Progenitor cell of endocrine pancreas (in vitro differentiated cells): ENCODE results near the gene CACNG6. TPM values are rescaled to one million over a fixed set of nuclear protein-coding genes. Genes with fewer than 3 reads are reported as not detected.
A peak's percentile ranks its signal among the peaks of the same experiment; 100 is the strongest.

Experiments
- DNase-seq: peaks from one replicate; pipeline ENCODE4 v3.0.0; 2021; ENCODE audit warnings: low spot score; ENCODE audit not compliant: unreplicated experiment
- H3K27ac Mint-ChIP-seq: 2 replicates; pipeline ENCODE4 v1.8.0; 2021; ENCODE audit warnings: mild to moderate bottlenecking, moderate library complexity, mixed read lengths
- H3K27me3 Mint-ChIP-seq: 2 replicates; pipeline ENCODE4 v1.8.0; 2021; ENCODE audit warnings: mixed read lengths
- H3K36me3 Mint-ChIP-seq: 2 replicates; pipeline ENCODE4 v1.8.0; 2022; ENCODE audit warnings: mixed read lengths; ENCODE audit not compliant: insufficient read depth
- H3K4me1 Mint-ChIP-seq: 2 replicates; pipeline ENCODE4 v1.8.0; 2021; ENCODE audit warnings: low read depth, mixed read lengths
- H3K4me3 Mint-ChIP-seq: 2 replicates; pipeline ENCODE4 v1.8.0; 2021; ENCODE audit warnings: low read depth, mild to moderate bottlenecking, moderate library complexity, mixed read lengths
- H3K9me3 Mint-ChIP-seq: 2 replicates; pipeline ENCODE4 v1.8.0; 2021; ENCODE audit warnings: low read depth, mixed read lengths
- total RNA-seq: library from RNA; stranded (reverse); gene quantifications from 2 replicates; pipeline ENCODE4 v1.2.1, GENCODE V29; 2021
- TF ChIP-seq, protein P1 (sequence below): fragments of 200-600 bp; sonication (generic); IDR thresholded peaks from one replicate; pipeline ENCODE4 v1.5.0; 2021; ENCODE audit warnings: antibody characterized with exemption, mild to moderate bottlenecking; ENCODE audit not compliant: unreplicated experiment

Gene CACNG6
- total RNA-seq, 1 donor from 2014 or later: 7.6 TPM

DNA sequence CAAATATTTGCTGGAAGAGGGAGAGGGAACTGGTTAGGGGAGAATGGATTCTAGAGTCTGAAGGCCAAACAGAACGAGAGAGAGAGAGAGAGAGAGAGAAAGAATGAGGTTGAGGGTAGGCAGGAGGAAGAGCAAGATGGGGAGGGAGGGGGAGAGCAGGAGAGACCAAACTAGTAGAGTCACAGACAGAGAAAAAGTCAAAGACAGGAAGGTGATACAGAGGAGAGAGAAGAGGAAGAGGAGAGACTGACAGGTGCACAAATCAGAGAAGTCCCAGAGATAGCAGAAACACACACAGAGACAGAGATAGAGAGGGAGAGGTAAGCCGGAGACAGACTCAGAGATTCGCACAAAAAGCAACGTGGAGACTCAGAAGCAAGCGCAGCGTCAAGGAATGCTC is 5.6 kb upstream of the CACNG6 start:
- Mint-ChIP-seq H3K9me3 (no peaks in the 10 kb centered on the region), H3K4me1 (peaks cover 2% of the 10 kb centered on the region), H3K4me3 (no peak overlapping the region), H3K36me3 (no peaks in the 10 kb centered on the region), H3K27ac (no peak overlapping the region), H3K27me3 (peaks cover 15% of the 10 kb centered on the region)
- DNase-seq: no peak
- TF ChIP-seq, protein P1, sequence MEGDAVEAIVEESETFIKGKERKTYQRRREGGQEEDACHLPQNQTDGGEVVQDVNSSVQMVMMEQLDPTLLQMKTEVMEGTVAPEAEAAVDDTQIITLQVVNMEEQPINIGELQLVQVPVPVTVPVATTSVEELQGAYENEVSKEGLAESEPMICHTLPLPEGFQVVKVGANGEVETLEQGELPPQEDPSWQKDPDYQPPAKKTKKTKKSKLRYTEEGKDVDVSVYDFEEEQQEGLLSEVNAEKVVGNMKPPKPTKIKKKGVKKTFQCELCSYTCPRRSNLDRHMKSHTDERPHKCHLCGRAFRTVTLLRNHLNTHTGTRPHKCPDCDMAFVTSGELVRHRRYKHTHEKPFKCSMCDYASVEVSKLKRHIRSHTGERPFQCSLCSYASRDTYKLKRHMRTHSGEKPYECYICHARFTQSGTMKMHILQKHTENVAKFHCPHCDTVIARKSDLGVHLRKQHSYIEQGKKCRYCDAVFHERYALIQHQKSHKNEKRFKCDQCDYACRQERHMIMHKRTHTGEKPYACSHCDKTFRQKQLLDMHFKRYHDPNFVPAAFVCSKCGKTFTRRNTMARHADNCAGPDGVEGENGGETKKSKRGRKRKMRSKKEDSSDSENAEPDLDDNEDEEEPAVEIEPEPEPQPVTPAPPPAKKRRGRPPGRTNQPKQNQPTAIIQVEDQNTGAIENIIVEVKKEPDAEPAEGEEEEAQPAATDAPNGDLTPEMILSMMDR: no peak

DNA sequence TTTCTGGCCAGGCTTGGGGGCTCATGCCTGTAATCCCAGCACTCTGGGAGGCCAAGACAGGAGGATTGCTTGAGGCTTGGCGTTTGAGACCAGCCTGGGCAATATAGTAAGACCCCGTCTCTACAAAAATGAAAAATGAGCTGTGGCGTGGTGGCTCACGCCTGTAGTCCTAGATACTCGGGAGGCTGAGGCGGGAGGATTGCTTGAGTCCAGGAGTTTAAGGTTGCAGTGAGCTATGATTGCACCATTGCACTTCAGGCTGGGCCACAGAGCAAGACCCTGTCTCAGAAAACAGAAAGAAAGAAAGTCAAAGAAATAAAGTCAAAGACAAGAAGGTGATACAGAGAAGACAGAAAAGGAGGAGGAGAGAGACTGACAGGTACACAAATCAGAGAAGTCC is 2.5 kb upstream of the CACNG6 start:
- Mint-ChIP-seq H3K4me1 (peaks cover 3% of the 10 kb centered on the region), H3K4me3 (no peak overlapping the region), H3K27ac (no peak overlapping the region), H3K36me3 (no peaks in the 10 kb centered on the region), H3K27me3 (peaks cover 10% of the 10 kb centered on the region), H3K9me3 (no peaks in the 10 kb centered on the region)
- TF ChIP-seq, protein P1: no peak
- no peak for DNase-seq

DNA sequence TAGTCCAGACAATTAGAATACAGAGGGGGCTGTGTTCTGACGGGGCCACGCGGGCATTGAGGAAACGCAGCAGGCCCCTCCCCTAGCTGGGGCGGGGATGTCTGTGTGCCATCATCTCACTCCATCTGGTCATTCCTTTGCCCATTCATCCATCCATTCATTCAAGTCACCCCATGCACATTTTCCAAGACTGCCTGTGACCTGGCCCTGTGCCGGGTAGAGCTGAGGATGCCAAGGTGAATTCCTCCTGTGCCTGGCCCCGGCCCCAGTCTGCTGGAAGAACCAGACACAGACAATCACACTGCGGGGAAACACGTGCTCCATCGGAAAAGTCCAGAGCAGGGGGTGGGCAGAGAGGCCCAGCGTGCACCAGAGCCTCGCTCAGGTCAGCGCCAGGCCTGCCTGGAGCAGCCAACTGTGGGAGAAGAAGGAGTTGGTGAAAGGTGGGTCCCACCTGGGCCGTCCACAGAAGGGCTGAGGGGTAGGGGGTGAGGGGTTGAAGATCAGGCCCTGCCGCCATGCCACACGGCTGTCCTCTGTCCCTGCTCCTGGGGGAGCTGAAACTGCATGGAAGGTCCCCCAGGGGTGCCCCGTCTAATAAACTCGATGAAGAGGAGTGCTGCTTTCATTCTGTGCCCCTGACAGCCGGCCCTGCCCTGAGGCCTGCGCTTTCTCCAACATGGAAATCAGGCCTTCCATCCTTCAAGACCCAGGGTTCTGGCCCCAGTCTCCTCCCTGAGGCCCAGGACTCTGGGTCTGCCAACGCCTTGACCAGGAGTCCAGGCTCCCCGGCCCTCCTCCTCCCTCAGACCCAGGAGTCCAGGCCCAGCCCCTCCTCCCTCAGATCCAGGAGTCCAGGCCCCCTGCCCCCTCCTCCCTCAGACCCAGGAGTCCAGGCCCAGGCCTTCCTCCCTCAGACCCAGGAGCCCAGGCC is 1.6 kb upstream of the CACNG6 start:
- DNase-seq: no peak
- H3K27me3 Mint-ChIP-seq: peaks cover 16% of the 10 kb centered on the region
- peak overlapping the region; percentile 63 for H3K27ac Mint-ChIP-seq
- H3K9me3 Mint-ChIP-seq: no peaks in the 10 kb centered on the region
- no peaks in the 10 kb centered on the region for H3K36me3 Mint-ChIP-seq
- H3K4me1 Mint-ChIP-seq: peaks cover 3% of the 10 kb centered on the region
- H3K4me3 Mint-ChIP-seq: no peak overlapping the region
- TF ChIP-seq, protein P1: no peak

DNA sequence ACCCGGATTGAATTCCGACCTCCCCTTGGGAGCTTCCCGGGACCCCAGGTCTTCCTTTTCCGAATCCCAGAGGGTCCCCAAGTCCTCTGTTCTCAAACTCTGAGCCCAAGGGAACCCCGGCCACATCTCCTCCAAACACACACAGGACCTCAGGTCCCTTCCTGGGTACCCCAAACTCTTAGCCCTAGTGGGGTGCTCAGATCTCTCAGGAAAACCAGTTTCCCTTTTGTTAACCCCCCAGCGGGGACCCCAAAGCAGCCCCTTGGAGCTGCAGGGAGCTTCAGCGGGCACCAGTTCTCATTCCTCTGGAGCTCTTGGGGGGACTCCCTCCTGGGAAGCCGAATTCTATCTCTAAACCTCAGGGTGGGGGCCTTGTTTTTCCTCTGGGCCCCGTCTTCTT is 774 bp downstream of the CACNG6 start:
- H3K36me3 Mint-ChIP-seq: no peaks in the 10 kb centered on the region
- no peak for DNase-seq
- H3K4me3 Mint-ChIP-seq: peak overlapping the region; percentile 70
- TF ChIP-seq, protein P1: no peak
- peaks cover 29% of the 10 kb centered on the region for H3K27me3 Mint-ChIP-seq
- no peaks in the 10 kb centered on the region for H3K9me3 Mint-ChIP-seq
- H3K27ac Mint-ChIP-seq: peak overlapping the region; percentile 40
- H3K4me1 Mint-ChIP-seq: peaks cover 3% of the 10 kb centered on the region

DNA sequence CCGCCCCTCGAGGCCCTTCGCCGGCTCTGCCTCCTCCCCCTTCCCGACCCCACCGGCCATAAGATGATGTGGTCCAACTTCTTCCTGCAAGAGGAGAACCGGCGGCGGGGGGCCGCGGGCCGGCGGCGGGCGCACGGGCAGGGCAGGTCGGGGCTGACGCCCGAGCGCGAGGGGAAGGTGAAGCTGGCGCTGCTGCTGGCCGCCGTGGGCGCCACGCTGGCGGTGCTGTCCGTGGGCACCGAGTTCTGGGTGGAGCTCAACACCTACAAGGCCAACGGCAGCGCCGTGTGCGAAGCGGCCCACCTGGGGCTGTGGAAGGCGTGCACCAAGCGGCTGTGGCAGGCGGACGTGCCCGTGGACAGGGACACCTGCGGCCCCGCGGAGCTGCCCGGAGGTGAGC is 1.4 kb downstream of the CACNG6 start:
- TF ChIP-seq, protein P1: no peak
- Mint-ChIP-seq H3K27me3 (peaks cover 35% of the 10 kb centered on the region), H3K4me1 (peaks cover 3% of the 10 kb centered on the region), H3K9me3 (no peaks in the 10 kb centered on the region), H3K36me3 (no peaks in the 10 kb centered on the region), H3K4me3 (no peak overlapping the region), H3K27ac (no peak overlapping the region)
- no peak for DNase-seq
